Nephron progenitor cell (in vitro differentiated cells): ENCODE data around the gene LARP4B.
A peak's percentile ranks its signal among the peaks of the same experiment; 100 is the strongest.

Experiments
- DNase-seq: peaks from one replicate; pipeline ENCODE4 v3.0.0; 2021
- H3K27ac Mint-ChIP-seq: 2 replicates; pipeline ENCODE4 v1.8.0; 2021; ENCODE audit warnings: mild to moderate bottlenecking, moderate library complexity, mixed read lengths
- H3K27me3 Mint-ChIP-seq: 2 replicates; pipeline ENCODE4 v1.8.0; 2021; ENCODE audit warnings: mild to moderate bottlenecking, low read depth, mixed read lengths; ENCODE audit not compliant: poor library complexity
- H3K36me3 Mint-ChIP-seq: 2 replicates; pipeline ENCODE4 v1.8.0; 2021; ENCODE audit warnings: low read depth, mixed read lengths
- H3K4me1 Mint-ChIP-seq: 2 replicates; pipeline ENCODE4 v1.8.0; 2021; ENCODE audit warnings: mixed read lengths
- H3K4me3 Mint-ChIP-seq: 2 replicates; pipeline ENCODE4 v1.8.0; 2021; ENCODE audit warnings: mild to moderate bottlenecking, moderate library complexity, mixed read lengths
- H3K9me3 Mint-ChIP-seq: 2 replicates; pipeline ENCODE4 v1.8.0; 2021; ENCODE audit warnings: mild to moderate bottlenecking, moderate library complexity, mixed read lengths
- TF ChIP-seq, protein P1 (sequence below): fragments of 200-600 bp; sonication (generic); IDR thresholded peaks from 2 replicates; pipeline ENCODE4 v1.5.0; 2021; ENCODE audit warnings: antibody characterized with exemption

Gene LARP4B

DNA sequence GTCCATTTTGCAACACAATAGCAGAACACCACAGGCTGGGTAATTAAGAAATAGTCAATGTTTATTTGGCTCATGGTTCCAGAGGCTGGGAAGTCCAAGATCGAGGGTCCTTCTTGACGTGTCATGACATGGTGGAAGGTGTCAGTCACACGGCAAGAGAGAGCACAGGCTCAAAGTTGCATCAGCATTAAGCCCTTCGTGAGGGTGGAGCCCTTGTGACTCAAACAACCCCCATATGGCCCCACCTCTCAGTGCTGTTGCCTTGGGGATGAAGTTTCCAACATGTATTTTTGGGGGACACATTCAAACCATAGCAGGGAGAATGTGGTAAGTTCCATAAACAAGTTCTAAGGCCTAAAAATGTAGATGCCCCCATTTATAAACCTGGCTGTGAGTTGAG lies 32.1 kb upstream of the LARP4B start:
- TF ChIP-seq, protein P1, sequence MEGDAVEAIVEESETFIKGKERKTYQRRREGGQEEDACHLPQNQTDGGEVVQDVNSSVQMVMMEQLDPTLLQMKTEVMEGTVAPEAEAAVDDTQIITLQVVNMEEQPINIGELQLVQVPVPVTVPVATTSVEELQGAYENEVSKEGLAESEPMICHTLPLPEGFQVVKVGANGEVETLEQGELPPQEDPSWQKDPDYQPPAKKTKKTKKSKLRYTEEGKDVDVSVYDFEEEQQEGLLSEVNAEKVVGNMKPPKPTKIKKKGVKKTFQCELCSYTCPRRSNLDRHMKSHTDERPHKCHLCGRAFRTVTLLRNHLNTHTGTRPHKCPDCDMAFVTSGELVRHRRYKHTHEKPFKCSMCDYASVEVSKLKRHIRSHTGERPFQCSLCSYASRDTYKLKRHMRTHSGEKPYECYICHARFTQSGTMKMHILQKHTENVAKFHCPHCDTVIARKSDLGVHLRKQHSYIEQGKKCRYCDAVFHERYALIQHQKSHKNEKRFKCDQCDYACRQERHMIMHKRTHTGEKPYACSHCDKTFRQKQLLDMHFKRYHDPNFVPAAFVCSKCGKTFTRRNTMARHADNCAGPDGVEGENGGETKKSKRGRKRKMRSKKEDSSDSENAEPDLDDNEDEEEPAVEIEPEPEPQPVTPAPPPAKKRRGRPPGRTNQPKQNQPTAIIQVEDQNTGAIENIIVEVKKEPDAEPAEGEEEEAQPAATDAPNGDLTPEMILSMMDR: no peak
- H3K9me3 Mint-ChIP-seq: peaks cover 31% of the 10 kb centered on the region
- H3K27ac Mint-ChIP-seq: no peak overlapping the region
- DNase-seq: no peak
- peaks cover 18% of the 10 kb centered on the region for H3K4me1 Mint-ChIP-seq
- peaks cover 58% of the 10 kb centered on the region for H3K27me3 Mint-ChIP-seq
- no peaks in the 10 kb centered on the region for H3K36me3 Mint-ChIP-seq
- H3K4me3 Mint-ChIP-seq: no peak overlapping the region

GRCh38 chr10:963186-963585 lies 31.7 kb upstream of the LARP4B start:
- H3K9me3 Mint-ChIP-seq: peaks cover 32% of the 10 kb centered on the region
- TF ChIP-seq, protein P1: no peak
- peaks cover 15% of the 10 kb centered on the region for H3K4me1 Mint-ChIP-seq
- H3K4me3 Mint-ChIP-seq: peak overlapping the region; percentile 6
- no peaks in the 10 kb centered on the region for H3K36me3 Mint-ChIP-seq
- DNase-seq: no peak
- peaks cover 59% of the 10 kb centered on the region for H3K27me3 Mint-ChIP-seq
- no peak overlapping the region for H3K27ac Mint-ChIP-seq

- Mint-ChIP-seq H3K27ac (no peak overlapping the region), H3K9me3 (peaks cover 32% of the 10 kb centered on the region), H3K27me3 (peaks cover 56% of the 10 kb centered on the region), H3K4me1 (peaks cover 15% of the 10 kb centered on the region), H3K36me3 (no peaks in the 10 kb centered on the region), H3K4me3 (no peak overlapping the region)
- no peak for DNase-seq
- TF ChIP-seq, protein P1: no peak
Observed at GRCh38 chr10:962342-962741, 30.8 kb upstream of the LARP4B start.

- Mint-ChIP-seq H3K27ac (no peak overlapping the region), H3K4me3 (no peak overlapping the region), H3K27me3 (peaks cover 61% of the 10 kb centered on the region), H3K36me3 (no peaks in the 10 kb centered on the region), H3K4me1 (peaks cover 5% of the 10 kb centered on the region), H3K9me3 (peaks cover 20% of the 10 kb centered on the region)
- TF ChIP-seq, protein P1: no peak
- no peak for DNase-seq
Observed at GRCh38 chr10:958856-959255, 27.4 kb upstream of the LARP4B start.

GRCh38 chr10:958106-958505 lies 26.6 kb upstream of the LARP4B start:
- Mint-ChIP-seq H3K27me3 (peaks cover 65% of the 10 kb centered on the region), H3K9me3 (peaks cover 14% of the 10 kb centered on the region), H3K36me3 (no peaks in the 10 kb centered on the region), H3K27ac (no peak overlapping the region), H3K4me1 (peaks cover 5% of the 10 kb centered on the region), H3K4me3 (no peak overlapping the region)
- TF ChIP-seq, protein P1: no peak
- no peak for DNase-seq

GRCh38 chr10:955820-956217 lies 24.3 kb upstream of the LARP4B start:
- DNase-seq: no peak
- Mint-ChIP-seq H3K36me3 (no peaks in the 10 kb centered on the region), H3K27me3 (peaks cover 71% of the 10 kb centered on the region), H3K4me3 (no peak overlapping the region), H3K4me1 (peaks cover 5% of the 10 kb centered on the region), H3K9me3 (peaks cover 13% of the 10 kb centered on the region), H3K27ac (no peak overlapping the region)
- TF ChIP-seq, protein P1: no peak
